IMR-90 (cell line): ENCODE measurements around the gene SKA2. TPM values are rescaled to one million over a fixed set of nuclear protein-coding genes. Genes with fewer than 3 reads are reported as not detected.

Experiments used
- ATAC-seq: fragments of 200-7000 bp; cut with Tn5 transposase; 2 replicates; pipeline ENCODE4 v1.9.1; 2020; ENCODE audit warnings: low read depth, mild to moderate bottlenecking, moderate library complexity
- BruUV-seq: library from RNA; stranded (reverse); fragments of 400-500 nt; replicated peaks from 2 replicates; lab custom pipeline; 2021; lab: Mats Ljungman, UMichigan
- CTCF ChIA-PET: fragments of 300-600 bp; formaldehyde crosslinking; extraction: SDS; loops from one replicate; lab custom pipeline; 2021; ENCODE audit warnings: antibody characterized with exemption; lab: Yijun Ruan, JAX
- POLR2A ChIA-PET: fragments of 300-600 bp; sonication (Branson Sonifier 250); formaldehyde crosslinking; loops from one replicate; lab custom pipeline; 2022; ENCODE audit warnings: antibody characterized with exemption; ENCODE audit not compliant: unreplicated experiment; lab: Charles Lee
- DNase-seq: peaks from one replicate; pipeline ENCODE4 v3.0.0; 2013
- H2AFZ ChIP-seq: replicated peaks from 2 replicates; pipeline ENCODE3; 2013; ENCODE audit warnings: low read length, mild to moderate bottlenecking; ENCODE audit not compliant: poor library complexity
- H2AK5ac ChIP-seq: 2 replicates; pipeline ENCODE4 v1.6.1; 2013; ENCODE audit warnings: low read depth, low read length, inconsistent platforms
- H2AK9ac ChIP-seq: replicated peaks from 2 replicates; pipeline ENCODE3; 2013; ENCODE audit warnings: mild to moderate bottlenecking, low read depth, low read length, moderate library complexity; ENCODE audit not compliant: poor library complexity
- H2BK120ac ChIP-seq: 2 replicates; pipeline ENCODE4 v1.6.1; 2013; ENCODE audit warnings: low read depth, low read length, inconsistent platforms
- H2BK15ac ChIP-seq: 3 replicates; pipeline ENCODE4 v1.6.1; 2013; ENCODE audit warnings: low read depth, low read length, inconsistent platforms
- H2BK20ac ChIP-seq: 2 replicates; pipeline ENCODE4 v1.6.1; 2013; ENCODE audit warnings: low read depth, mild to moderate bottlenecking, inconsistent platforms, low read length, moderate library complexity
- H2BK5ac ChIP-seq: 2 replicates; pipeline ENCODE4 v1.6.1; 2013; ENCODE audit warnings: mild to moderate bottlenecking, low read depth, low read length, inconsistent platforms; ENCODE audit not compliant: poor library complexity, severe bottlenecking
- H3K14ac ChIP-seq: replicated peaks from 2 replicates; pipeline ENCODE4 v1.6.1; 2013; ENCODE audit warnings: low read depth, low read length, inconsistent platforms
- H3K18ac ChIP-seq: 2 replicates; pipeline ENCODE4 v1.6.1; 2013; ENCODE audit warnings: low read depth, low read length, control low read depth
- H3K23ac ChIP-seq: 2 replicates; pipeline ENCODE4 v1.6.1; 2013; ENCODE audit warnings: low read depth, low read length, inconsistent platforms
- H3K27ac ChIP-seq: 2 replicates; pipeline ENCODE4 v1.5.1; 2013; ENCODE audit warnings: mild to moderate bottlenecking, control low read depth, low read length; ENCODE audit not compliant: insufficient read depth
- H3K27me3 ChIP-seq: 2 replicates; pipeline ENCODE4 v1.6.1; 2013; ENCODE audit warnings: low read length; ENCODE audit not compliant: control insufficient read depth, insufficient read depth
- H3K36me3 ChIP-seq: 2 replicates; pipeline ENCODE4 v1.6.1; 2013; ENCODE audit warnings: low read length, mixed read lengths; ENCODE audit not compliant: control insufficient read depth, insufficient read depth
- H3K4ac ChIP-seq: 2 replicates; pipeline ENCODE4 v1.6.1; 2013; ENCODE audit warnings: low read depth, low read length, inconsistent platforms
- H3K4me1 ChIP-seq: 2 replicates; pipeline ENCODE4 v1.6.1; 2013; ENCODE audit warnings: low read length, mixed read lengths; ENCODE audit not compliant: control insufficient read depth, insufficient read depth
- H3K4me2 ChIP-seq: 2 replicates; pipeline ENCODE4 v1.6.1; 2013; ENCODE audit warnings: low read depth, mild to moderate bottlenecking, control low read depth, low read length, moderate library complexity
- H3K4me3 ChIP-seq: 2 replicates; pipeline ENCODE4 v1.5.1; 2013; ENCODE audit warnings: low read depth, mild to moderate bottlenecking, control low read depth, low read length, moderate library complexity; ENCODE audit not compliant: insufficient read depth
- H3K56ac ChIP-seq: 2 replicates; pipeline ENCODE4 v1.6.1; 2013; ENCODE audit warnings: low read length, inconsistent platforms; ENCODE audit not compliant: insufficient read depth; ENCODE audit errors: extremely low read depth
- H3K79me1 ChIP-seq, 2 experiments: 2 replicates each; pipeline ENCODE4 v1.6.1; 2013; ENCODE audit warnings: low read length in 2 of 2, inconsistent platforms in 1 of 2, low read depth in 1 of 2
- H3K9ac ChIP-seq: 2 replicates; pipeline ENCODE4 v1.6.1; 2013; ENCODE audit warnings: low read depth, low read length, control low read depth
- H3K9me1 ChIP-seq: 2 replicates; pipeline ENCODE4 v1.6.1; 2013; ENCODE audit warnings: low read length, inconsistent platforms; ENCODE audit not compliant: insufficient read depth
- H3K9me3 ChIP-seq: 2 replicates; pipeline ENCODE4 v1.6.1; 2013; ENCODE audit warnings: low read length; ENCODE audit not compliant: control insufficient read depth, insufficient read depth
- H4K20me1 ChIP-seq: 2 replicates; pipeline ENCODE4 v1.6.1; 2013; ENCODE audit warnings: low read length, inconsistent platforms; ENCODE audit not compliant: insufficient read depth
- H4K5ac ChIP-seq: 2 replicates; pipeline ENCODE4 v1.6.1; 2013; ENCODE audit warnings: mild to moderate bottlenecking, low read depth, low read length, control low read depth
- H4K8ac ChIP-seq, 2 experiments: 2 replicates each; pipeline ENCODE4 v1.6.1; 2013; ENCODE audit warnings: low read depth in 2 of 2, low read length in 2 of 2, control low read depth in 1 of 2, inconsistent platforms in 1 of 2
- H4K91ac ChIP-seq: 2 replicates; pipeline ENCODE4 v1.6.1; 2013; ENCODE audit warnings: low read depth, low read length, inconsistent platforms; ENCODE audit not compliant: insufficient read depth
- CHD1 ChIP-seq: IDR thresholded peaks from 2 replicates; pipeline ENCODE4 v1.6.1; 2012; ENCODE audit warnings: low read depth, low read length, improper control_type of control experiment
- MXI1 ChIP-seq: IDR thresholded peaks from 2 replicates; pipeline ENCODE4 v1.6.1; 2012; ENCODE audit warnings: low read depth, mild to moderate bottlenecking, low read length, moderate library complexity, borderline replicate concordance
- RAD21 ChIP-seq: IDR thresholded peaks from 2 replicates; pipeline ENCODE4 v1.6.1; 2012; ENCODE audit warnings: low read length, improper control_type of control experiment
- WGBS, 2 experiments: methylation state at CpG; one replicate each; pipeline versions ENCODE4 v1.1.5 to v1.1.7; 2013; ENCODE audit warnings: missing lambda C conversion rate in 2 of 2; ENCODE audit not compliant: insufficient read length in 1 of 2; ENCODE audit errors: extremely low coverage in 2 of 2; 5-methylcytosine and 5-hydroxymethylcytosine counted together
- dilution Hi-C: fragments of 300-500 bp; cut with HindIII; formaldehyde crosslinking; loops from one replicate; pipeline ENCODE4 v1.14.3; 2018; ENCODE audit warnings: low sequenced_read_pairs; ENCODE audit not compliant: unreplicated experiment
- in situ Hi-C: fragments of 300-500 bp; cut with MboI; formaldehyde crosslinking; loops from 3 replicates; pipeline ENCODE4 v1.14.3; 2019; ENCODE audit warnings: low sequenced_read_pairs, inconsistent platforms, mixed read lengths
- intact Hi-C: fragments of 100-400 bp; cut with micrococcal nuclease; formaldehyde crosslinking; loops from 2 replicates; pipeline ENCODE4 v1.10.0; 2022
- polyA plus RNA-seq, 3 experiments: library from polyadenylated mRNA; depleted of rRNA; stranded (reverse); fragments of >200 nt; gene quantifications; 2 replicates each; pipeline ENCODE4 v1.2.3, GENCODE V29; 2012; ENCODE audit warnings: low replicate concordance in 1 of 3
- total RNA-seq: library from RNA; depleted of rRNA; stranded (reverse); fragments of >200 nt; gene quantifications from 2 replicates; pipeline ENCODE4 v1.2.3, GENCODE V29; 2012

SKA2 gene
- total and polyA plus RNA-seq, 2 of the 4 experiments (the other 2 are of a cell fraction) = 30.4 to 38.7 TPM

- TF ChIP-seq CHD1 (no peak), MXI1 (0 out of 2 replicates have a peak, but pooled peaks have one; percentile 20), RAD21 (0 out of 2 replicates have a peak, but pooled peaks have one; percentile 0)
- Histone ChIP-seq H2BK20ac (no peak overlapping the region; the same call in 1 of the 2 replicates), H2BK120ac (peak overlapping the region; percentile 28; the same call in 1 of the 2 replicates), H3K23ac (peak overlapping the region; percentile 77), H2BK15ac (no peak overlapping the region), H4K20me1 (no peaks in the 10 kb centered on the region; the same call in 1 of the 2 replicates), H3K79me1 (peaks cover 10 to 33% of the 10 kb centered on the region in 2 experiments; a peak in 3 of 4 replicates), H3K4me3 (peak overlapping the region; percentile 54), H2BK5ac (peak overlapping the region; percentile 27), H3K9ac (peak overlapping the region; percentile 69), H2AK9ac (peak overlapping the region; percentile 88), H3K9me1 (no peaks in the 10 kb centered on the region), H3K18ac (peak overlapping the region; percentile 7; the same call in 1 of the 2 replicates), H3K9me3 (no peaks in the 10 kb centered on the region), H2AFZ (peak overlapping the region; percentile 92), H4K91ac (no peak overlapping the region), H3K14ac (peak overlapping the region; percentile 57), H3K4me2 (peak overlapping the region; percentile 80), H2AK5ac (peak overlapping the region; percentile 52; the same call in 1 of the 2 replicates), H4K5ac (no peak overlapping the region), H3K27ac (peak overlapping the region; percentile 44), H3K56ac (peak overlapping the region; percentile 55; the same call in 1 of the 2 replicates), H3K27me3 (no peaks in the 10 kb centered on the region), H4K8ac (peak overlapping the region in 1 of 2 experiments; percentile 4; a peak in 1 of 4 replicates), H3K4ac (peak overlapping the region; percentile 61), H3K4me1 (no peaks in the 10 kb centered on the region), H3K36me3 (no peaks in the 10 kb centered on the region)
- WGBS, 2 experiments = 0% methylated on average over 7 of the region's 18 CpGs; no CpG with 5 or more reads in 1 of the 2 experiments
- ATAC-seq = peak; percentile 35
- peak; percentile 41 for DNase-seq
- CTCF ChIA-PET = interaction anchor here (1.2 kb wide), 1 partner anchor 14 kb away, joined by 3 read pairs; no protein-coding TSS in a partner anchor
- dilution Hi-C loops = no loop called here
- POLR2A ChIA-PET = interaction anchor here (0.6 kb wide), 1 partner anchor 45 kb away, joined by 3 read pairs; no protein-coding TSS in a partner anchor
- in situ Hi-C loops = no loop called here
- intact Hi-C loops = loop anchor here (1.0 kb wide), 1 partner anchor 49 kb away; the partner anchor contains the start of genes PRR11 and SKA2
- BruUV-seq = no TSS peak
Observed at GRCh38 chr17:59105852-59106462, 49.0 kb downstream of the SKA2 start.
